ENCODE data around the gene PRR12.
"Not testable (repeated sequence)": the region's sequence is repeated elsewhere in the genome, so short reads cannot be mapped to it uniquely, and the experiment has no call there.

The PRR12 gene

GRCh38 chr19:49616945-49617344, 26.0 kb downstream of the PRR12 start:
- DNase-seq: no peak

- not testable (repeated sequence) for DNase-seq
Measured at GRCh38 chr19:49617860-49618259, 26.9 kb downstream of the PRR12 start.

DNA sequence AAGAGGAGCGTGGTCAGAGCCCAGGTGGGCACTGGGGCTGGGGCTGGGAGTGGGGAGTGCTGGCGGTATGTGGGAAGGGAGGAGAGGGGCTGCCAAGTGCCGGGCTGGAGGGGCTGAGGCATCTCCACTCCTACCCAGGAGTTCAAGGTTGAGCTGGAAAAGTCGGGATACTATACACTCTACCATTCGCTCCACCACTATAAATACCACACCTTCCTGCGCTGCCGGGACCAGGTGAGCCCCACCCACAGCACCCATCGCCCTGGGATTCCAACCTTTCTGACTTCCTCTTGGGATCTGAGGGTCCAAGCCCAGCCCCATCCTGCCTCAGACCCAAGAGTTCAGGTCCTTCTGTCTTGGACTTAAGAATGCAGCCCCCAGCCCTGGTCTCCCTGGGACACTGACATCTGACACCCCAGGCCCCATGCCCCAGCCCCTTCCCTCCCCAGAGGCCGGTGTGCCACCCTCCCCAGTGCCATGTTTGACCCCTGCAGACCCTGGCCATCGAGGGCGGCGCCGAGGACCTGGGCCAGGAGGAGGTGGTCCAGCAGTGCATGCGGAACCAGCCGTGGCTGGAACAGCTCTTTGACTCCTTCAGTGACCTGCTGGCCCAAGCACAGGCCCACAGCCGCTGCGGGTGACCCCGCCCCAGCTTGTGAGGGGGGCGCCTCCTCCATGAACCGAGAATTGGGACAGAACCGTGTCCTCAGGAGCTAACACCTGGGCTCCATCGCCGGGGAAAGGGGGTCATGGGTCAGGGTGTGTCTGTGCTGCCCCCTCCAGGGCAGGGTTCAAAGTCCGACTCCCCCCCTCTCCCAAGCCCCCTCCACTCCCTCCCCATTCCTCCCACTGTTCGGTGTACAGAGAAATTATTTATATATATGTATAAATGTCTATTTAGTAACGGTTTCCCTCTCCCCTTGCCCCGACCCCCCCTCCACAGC, 34.3 kb downstream of the PRR12 start:
- DNase-seq: no peak

GRCh38 chr19:49626226-49626625, 35.2 kb downstream of the PRR12 start:
- DNase-seq: no peak

DNA sequence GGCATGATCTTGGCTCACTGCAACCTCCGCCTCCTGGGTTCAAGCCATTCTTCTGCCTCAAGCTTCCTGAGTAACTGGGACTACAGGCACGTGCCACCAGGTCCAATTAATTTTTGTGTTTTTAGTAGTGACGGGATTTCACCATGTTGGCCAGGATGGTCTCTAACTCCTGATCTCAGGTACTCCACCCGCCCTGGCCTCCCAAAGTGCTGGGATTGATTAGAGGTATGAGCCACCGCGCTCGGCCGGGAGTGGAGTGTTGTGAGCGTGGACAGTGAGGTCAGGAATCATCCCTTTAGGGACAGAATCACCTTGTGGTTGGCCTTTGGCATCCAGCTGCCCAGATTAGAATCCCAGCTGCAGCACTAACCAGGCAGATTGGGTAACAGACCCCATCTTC, 38.7 kb downstream of the PRR12 start:
- no peak for DNase-seq

- DNase-seq: no peak
Measured at GRCh38 chr19:49631014-49631588, 40.1 kb downstream of the PRR12 start.

DNA sequence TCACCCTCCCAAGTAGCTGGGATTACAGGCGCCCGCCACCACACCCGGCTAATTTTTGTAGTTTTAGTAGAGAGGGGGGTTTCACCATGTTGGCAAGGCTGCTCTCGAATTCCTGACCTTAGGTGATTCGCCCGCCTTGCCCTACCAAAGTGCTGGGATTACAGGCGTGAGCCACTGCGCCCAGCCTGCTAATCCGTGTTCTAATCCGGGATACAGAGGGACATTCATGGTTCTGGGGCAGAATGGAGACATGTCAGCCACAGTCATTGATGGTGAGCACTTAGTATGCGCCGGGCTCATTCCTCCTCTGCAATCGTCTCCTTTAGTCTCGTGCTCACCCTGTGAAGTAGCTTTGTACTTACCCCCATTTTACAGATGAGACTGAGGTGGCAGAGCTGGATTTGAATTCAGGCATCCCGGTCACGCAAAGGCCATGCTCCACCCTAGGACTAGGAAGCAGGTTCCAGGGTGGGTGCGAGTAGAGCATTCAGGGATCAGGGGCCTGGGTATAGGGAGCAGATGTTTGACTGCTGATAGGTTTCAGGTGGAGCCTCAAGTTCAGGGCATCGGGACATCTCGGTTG, 40.7 kb downstream of the PRR12 start:
- DNase-seq: no peak

DNA sequence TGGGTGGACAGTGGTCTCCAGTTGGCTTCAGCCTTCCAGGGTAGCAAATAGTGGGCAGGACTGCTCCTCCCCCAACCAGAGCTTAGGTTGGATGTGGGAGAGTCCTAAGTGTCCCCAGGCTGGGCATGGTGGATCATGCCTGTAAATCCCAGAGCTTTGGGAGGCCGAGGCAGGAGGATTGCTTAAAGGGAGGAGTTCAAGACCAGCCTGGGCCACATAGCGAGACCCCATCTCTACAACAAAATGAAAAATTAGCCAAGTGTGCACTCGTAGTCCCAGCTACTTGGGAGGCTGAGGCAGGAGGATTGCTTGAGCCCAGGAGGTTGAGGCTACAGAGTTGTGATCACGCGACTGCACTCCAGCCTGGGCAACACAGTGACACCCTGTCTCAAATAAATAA, 41.6 kb downstream of the PRR12 start:
- DNase-seq: no peak

DNA sequence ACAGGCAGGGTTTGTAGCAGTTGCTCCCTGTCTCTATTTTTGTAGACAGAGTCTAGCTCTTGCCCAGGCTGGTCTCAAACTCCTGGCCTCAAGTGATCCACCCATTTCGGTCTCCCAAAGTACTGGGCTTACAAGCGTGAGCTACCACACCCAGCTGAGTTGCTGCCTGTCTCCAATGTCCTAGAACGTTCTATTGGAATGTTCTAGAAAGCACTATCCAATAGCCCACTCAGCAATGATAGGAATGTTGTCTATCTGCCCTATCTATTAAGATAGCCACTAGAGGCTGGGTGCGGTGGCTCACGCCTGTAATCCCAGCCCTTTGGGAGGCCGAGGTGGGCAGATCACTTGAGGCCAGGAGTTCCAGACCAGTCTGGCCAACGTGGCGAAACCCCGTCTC, 42.3 kb downstream of the PRR12 start:
- not testable (repeated sequence) for DNase-seq

- DNase-seq: no peak
Measured at GRCh38 chr19:49635530-49636232, 44.7 kb downstream of the PRR12 start.

DNA sequence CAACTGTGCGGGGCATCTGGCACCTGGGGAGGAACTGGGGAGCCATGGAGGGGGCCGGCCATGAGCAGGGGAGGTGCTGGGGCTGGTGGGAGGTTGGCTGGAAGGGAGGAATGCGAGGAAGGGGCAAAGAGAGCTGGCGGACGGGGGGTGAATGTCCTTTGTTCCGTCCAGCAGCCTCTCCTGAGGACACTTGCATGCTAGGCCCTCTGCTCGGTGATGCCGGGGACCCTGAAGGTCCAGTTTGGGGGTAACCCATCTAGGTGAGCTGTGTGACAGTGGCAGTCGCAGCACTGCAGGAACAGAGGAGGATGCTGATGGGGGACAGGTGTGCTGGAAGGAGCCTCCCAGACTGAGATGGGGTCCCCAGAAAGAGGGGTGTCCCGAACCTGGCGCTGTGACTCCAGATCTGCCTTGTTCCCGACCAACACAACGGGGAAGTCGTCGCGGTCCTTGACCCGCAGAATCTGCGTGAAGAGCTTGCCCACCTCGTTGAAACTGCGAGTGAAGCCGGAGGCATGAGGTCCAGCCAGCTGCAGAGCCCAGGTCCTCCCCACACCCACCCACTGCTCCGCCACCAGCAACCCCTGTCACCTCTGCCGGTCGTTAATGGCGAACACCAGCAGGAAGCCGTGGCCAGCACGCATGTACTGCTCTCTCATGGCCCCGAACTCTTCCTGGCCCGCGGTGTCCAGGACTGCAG, 45.4 kb downstream of the PRR12 start:
- no peak for DNase-seq

- DNase-seq: no peak
Measured at GRCh38 chr19:49637821-49638738, 47.1 kb downstream of the PRR12 start.

DNA sequence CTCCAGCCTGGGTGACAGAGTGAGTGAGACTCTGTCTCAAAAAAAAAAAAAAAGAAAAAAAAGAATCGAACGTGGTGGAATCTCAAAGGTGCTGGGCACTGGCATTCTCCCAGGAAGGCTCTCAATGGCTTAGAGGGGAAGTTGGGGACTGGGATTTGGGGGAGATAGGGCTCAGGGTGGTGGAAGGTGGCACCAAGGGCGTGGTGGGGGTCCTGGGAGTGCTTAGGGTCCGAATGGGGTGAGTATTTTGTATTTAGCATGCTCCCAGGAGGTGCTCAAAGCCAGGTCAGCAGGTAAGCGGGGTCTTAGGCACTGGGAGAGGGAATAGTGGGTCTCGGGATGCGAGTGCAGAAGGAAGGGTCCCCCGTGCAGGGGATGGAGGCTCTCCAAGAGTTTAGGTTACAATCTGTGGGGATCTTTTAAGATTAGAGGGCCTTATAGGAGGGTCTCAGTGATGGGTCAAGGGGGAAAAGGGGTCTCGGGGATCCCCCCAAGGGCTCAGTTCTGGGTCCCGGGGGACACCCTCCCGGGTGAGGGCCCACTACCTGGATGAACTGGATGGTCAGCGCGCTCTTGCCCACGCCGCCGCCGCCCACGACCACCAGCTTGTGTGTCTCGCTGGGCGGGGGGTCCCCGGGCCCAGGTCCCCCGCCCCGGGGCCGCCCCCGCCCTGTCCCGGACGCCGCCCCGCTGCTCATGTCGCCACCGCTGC, 48.6 kb downstream of the PRR12 start:
- no peak for DNase-seq

DNA sequence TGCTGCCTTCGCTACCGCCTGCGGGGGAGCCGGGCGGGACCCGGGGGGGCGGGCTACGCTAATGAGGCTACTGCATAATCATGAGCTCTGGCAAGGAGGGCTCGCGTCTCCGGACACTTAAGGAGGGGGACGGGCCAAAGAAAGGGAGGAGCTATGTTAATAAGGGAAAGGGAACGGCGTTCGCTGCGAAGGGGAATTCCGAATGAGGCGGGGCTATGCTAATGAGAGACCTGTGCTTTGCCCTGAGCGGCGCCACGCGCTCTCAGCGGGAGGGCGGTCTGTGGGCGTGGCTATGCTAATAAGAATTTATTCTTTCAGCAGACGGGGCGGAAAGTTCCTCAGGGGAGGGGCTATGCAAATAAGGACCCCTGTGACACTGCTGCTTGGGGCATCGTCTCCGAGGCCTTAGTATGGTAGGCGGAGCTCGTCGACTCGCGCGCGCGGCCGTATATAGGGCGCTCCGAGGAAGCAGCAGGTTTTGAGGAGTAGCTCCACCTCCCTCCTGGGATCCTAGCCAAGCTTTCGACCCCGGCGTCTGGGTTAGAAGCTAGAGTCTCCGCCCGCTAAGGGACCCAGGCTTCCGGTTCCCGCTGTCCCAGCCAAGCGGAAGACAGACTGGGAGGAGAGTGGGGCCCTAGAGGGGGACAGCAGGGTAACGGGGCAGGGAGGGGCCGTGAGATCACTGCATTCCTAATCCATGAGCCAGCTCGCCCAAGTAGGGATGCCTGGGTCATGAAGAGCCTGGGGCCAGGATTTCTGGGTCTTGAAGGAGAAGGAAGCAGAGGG, 49.3 kb downstream of the PRR12 start, which contains the start of gene RRAS:
Gene RRAS, minus strand, starts transcription at position 31 of the 786 bp plus-strand sequence. CDS start 45 bp downstream, outside the sequence.
- DNase-seq: peak; percentile 99 to 100

DNA sequence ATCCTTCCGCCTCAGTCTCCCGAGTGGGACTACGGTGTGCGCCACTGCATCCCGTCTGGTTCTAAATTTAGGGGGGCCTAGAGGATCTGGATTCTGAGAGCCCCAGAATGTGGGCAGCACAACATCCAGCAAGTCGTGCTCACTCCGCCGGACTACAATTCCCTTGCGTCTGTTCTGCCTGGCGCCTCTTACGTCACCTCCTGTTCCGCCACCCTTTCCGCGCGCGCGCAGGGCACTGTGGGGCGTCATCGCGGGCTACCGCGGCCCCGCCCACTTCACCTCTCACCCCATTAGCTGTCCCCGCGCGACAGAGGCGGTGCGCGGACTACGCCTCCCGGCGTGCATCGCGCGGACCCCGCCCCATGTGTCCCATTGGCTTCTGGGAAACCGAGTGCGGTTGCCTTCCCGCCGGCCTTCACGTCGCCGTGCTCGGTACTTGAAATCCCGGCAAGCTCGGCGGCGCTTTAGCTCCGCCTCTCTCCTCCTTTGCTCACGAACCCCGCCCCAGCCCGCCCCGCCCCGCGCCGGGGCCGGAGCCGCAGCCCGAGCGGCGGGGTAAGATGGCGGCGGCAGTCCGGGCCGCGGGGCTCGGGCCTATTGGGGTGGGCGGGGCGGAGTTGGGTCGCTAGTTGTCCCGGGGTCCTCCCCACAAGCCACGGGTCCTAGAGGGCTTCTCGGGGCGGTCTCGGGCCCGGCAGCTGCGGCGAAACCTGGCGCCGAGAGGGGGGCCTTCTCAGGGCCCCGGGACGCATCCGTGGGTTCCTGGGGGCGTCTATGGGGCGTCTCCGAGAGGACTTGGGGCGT, 50.9 kb downstream of the PRR12 start, which contains the start of gene SCAF1:
Gene SCAF1, plus strand, starts transcription at position 522 of the 804 bp plus-strand sequence. CDS start 2,818 bp downstream, outside the sequence.
- peak; percentile 98 to 99 for DNase-seq

GRCh38 chr19:49642492-49643035, 51.6 kb downstream of the PRR12 start:
- no peak for DNase-seq

DNA sequence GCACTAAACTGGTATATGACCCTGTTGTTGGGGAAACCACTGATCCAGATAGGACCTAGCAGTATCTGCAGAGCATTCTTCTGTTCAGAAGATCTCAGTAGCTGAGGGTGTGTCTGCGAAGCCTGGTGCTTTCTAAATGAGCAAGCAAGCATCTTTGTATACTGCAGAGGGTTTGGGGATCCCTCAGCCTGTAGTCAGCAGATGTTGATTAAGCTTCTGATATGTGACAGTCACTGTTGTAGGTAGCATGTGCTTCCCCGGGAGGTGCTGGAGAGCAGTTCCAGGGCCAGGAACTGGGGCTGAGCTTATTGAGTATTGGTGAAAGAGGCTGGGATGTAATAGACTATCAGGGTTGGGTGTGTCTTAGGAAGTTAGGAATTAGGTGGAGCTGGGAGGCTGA, 52.5 kb downstream of the PRR12 start:
- no peak for DNase-seq

DNA sequence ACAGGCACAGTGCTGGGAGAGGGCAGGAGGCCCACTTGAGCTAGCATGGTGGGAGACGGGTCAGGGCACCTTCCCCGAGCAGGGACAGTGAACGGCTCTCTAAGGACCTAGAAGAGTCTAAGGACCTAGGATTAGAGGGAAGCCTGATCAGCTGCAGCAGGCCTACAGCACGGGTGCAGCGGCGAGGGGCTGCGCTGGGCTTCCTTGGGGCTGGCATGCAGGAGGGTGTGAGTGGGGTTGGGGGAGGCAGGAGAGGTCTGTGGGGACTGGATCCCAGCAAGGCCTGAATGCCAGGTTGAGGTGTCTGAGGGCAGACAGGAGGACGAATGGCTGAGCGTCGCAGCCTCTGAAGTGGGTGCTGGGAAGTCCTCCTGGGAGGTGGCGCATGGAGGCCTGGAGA, 54.6 kb downstream of the PRR12 start:
- DNase-seq: no peak

- no peak for DNase-seq
Measured at GRCh38 chr19:49645995-49646394, 55.0 kb downstream of the PRR12 start.

Data from stimulated activated CD4-positive, alpha-beta T cell treated with anti-CD3 and anti-CD28 coated beads, Interleukin-4, amount 100 ng/mL, for 4 hours (primary cell).